Kidney glomerular epithelial cell (primary cell): ENCODE measurements around the gene CFAP65.
A peak's percentile ranks its signal among the peaks of the same experiment; 100 is the strongest.

Source experiments
- DNase-seq: peaks from one replicate; lab custom pipeline; 2025; lab: John Stamatoyannopoulos, UW

The CFAP65 gene

GRCh38 chr2:219016721-219017120 is 24.6 kb downstream of the CFAP65 start:
- no peak for DNase-seq

- no peak for DNase-seq
These were observed 30.4 kb downstream of the CFAP65 start for GRCh38 chr2:219010873-219011272.

GRCh38 chr2:219010162-219010756 is 31.1 kb downstream of the CFAP65 start:
- no peak for DNase-seq

GRCh38 chr2:219009294-219009693 is 32.0 kb downstream of the CFAP65 start:
- DNase-seq: no peak

GRCh38 chr2:219003979-219004378 is 37.3 kb downstream of the CFAP65 start:
- DNase-seq: no peak

GRCh38 chr2:219003267-219003634 is 38.1 kb downstream of the CFAP65 start:
- no peak for DNase-seq

GRCh38 chr2:219002395-219003266 is 38.7 kb downstream of the CFAP65 start:
- DNase-seq: no peak

- DNase-seq: no peak
These were observed 39.5 kb downstream of the CFAP65 start for GRCh38 chr2:219001577-219002394.

GRCh38 chr2:219001100-219001576 is 40.2 kb downstream of the CFAP65 start:
- no peak for DNase-seq

GRCh38 chr2:219000569-219000960 is 40.8 kb downstream of the CFAP65 start:
- no peak for DNase-seq

GRCh38 chr2:218999881-219000568 is 41.3 kb downstream of the CFAP65 start:
- DNase-seq: no peak

GRCh38 chr2:218999021-218999880 is 42.1 kb downstream of the CFAP65 start:
- DNase-seq: no peak

GRCh38 chr2:218998414-218999002 is 42.8 kb downstream of the CFAP65 start:
- no peak for DNase-seq

- no peak for DNase-seq
These were observed 43.6 kb downstream of the CFAP65 start for GRCh38 chr2:218997731-218998130.

GRCh38 chr2:218996937-218997336 is 44.4 kb downstream of the CFAP65 start:
- no peak for DNase-seq

- DNase-seq: peak; percentile 19
These were observed 45.2 kb downstream of the CFAP65 start for GRCh38 chr2:218995972-218996711.

GRCh38 chr2:218995561-218995960 is 45.8 kb downstream of the CFAP65 start:
- DNase-seq: no peak

- no peak for DNase-seq
These were observed 47.7 kb downstream of the CFAP65 start, which contains the start of gene CRYBA2 for GRCh38 chr2:218993345-218994315. TSS of gene CRYBA2 (minus strand) at chr2:218993422. CDS start at chr2:218993176, 246 bp downstream.
